ENCODE data around the gene MRTFB. TPM values are rescaled to one million over a fixed set of nuclear protein-coding genes. Genes with fewer than 3 reads are reported as not detected.
A peak's percentile ranks its signal among the peaks of the same experiment; 100 is the strongest.

Gene MRTFB
- total and polyA plus RNA-seq, 2 of the 13 experiments (the other 11 are each of a cell fraction or from before 2014, with no cell fraction given), result 11.4 to 14.0 TPM

- 0 out of 2 replicates have a peak, but pooled peaks have one; percentile 21 for TF ChIP-seq PPARG (CRISPR knock-in tag; conservative IDR thresholded peaks at IDR 0.05)
- TF ChIP-seq, protein P1, sequence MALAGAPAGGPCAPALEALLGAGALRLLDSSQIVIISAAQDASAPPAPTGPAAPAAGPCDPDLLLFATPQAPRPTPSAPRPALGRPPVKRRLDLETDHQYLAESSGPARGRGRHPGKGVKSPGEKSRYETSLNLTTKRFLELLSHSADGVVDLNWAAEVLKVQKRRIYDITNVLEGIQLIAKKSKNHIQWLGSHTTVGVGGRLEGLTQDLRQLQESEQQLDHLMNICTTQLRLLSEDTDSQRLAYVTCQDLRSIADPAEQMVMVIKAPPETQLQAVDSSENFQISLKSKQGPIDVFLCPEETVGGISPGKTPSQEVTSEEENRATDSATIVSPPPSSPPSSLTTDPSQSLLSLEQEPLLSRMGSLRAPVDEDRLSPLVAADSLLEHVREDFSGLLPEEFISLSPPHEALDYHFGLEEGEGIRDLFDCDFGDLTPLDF (CRISPR knock-in tag; IDR thresholded peaks at IDR 0.05), result peak; percentile 45; the same call in 1 of the 2 replicates
- TF ChIP-seq POLR2A (IDR thresholded peaks at IDR 0.05; ENCODE audit: insufficient read depth in 1 of 2, low read depth in 2 of 2, low read length in 2 of 2), result no peak
- TF ChIP-seq, protein P2, sequence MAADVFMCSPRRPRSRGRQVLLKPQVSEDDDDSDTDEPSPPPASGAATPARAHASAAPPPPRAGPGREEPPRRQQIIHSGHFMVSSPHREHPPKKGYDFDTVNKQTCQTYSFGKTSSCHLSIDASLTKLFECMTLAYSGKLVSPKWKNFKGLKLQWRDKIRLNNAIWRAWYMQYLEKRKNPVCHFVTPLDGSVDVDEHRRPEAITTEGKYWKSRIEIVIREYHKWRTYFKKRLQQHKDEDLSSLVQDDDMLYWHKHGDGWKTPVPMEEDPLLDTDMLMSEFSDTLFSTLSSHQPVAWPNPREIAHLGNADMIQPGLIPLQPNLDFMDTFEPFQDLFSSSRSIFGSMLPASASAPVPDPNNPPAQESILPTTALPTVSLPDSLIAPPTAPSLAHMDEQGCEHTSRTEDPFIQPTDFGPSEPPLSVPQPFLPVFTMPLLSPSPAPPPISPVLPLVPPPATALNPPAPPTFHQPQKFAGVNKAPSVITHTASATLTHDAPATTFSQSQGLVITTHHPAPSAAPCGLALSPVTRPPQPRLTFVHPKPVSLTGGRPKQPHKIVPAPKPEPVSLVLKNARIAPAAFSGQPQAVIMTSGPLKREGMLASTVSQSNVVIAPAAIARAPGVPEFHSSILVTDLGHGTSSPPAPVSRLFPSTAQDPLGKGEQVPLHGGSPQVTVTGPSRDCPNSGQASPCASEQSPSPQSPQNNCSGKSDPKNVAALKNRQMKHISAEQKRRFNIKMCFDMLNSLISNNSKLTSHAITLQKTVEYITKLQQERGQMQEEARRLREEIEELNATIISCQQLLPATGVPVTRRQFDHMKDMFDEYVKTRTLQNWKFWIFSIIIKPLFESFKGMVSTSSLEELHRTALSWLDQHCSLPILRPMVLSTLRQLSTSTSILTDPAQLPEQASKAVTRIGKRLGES (CRISPR knock-in tag; IDR thresholded peaks at IDR 0.05; ENCODE audit: borderline replicate concordance), result no peak
- peak; percentile 38; the same call in 1 of the 2 replicates for TF ChIP-seq ERF (CRISPR knock-in tag; IDR thresholded peaks at IDR 0.05)
- peak; percentile 59; the same call in 1 of the 2 replicates for TF ChIP-seq HOXA5 (CRISPR knock-in tag; IDR thresholded peaks at IDR 0.05)
- no peak for TF ChIP-seq AGO1 (IDR thresholded peaks at IDR 0.05; ENCODE audit: low read depth, low read length, poor library complexity, severe bottlenecking)
- TF ChIP-seq, protein P3, sequence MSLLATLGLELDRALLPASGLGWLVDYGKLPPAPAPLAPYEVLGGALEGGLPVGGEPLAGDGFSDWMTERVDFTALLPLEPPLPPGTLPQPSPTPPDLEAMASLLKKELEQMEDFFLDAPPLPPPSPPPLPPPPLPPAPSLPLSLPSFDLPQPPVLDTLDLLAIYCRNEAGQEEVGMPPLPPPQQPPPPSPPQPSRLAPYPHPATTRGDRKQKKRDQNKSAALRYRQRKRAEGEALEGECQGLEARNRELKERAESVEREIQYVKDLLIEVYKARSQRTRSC (CRISPR knock-in tag; IDR thresholded peaks at IDR 0.05; ENCODE audit: low read depth), result no peak
- no peak for TF ChIP-seq KLF9 (CRISPR knock-in tag; IDR thresholded peaks at IDR 0.05; ENCODE audit: low read depth)
- TF ChIP-seq RNF2 (conservative IDR thresholded peaks at IDR 0.05; ENCODE audit: low read depth), result no peak
- no peak for TF ChIP-seq ZNF691 (CRISPR knock-in tag; IDR thresholded peaks at IDR 0.05; ENCODE audit: borderline replicate concordance, low read depth)
- TF ChIP-seq, protein P4, sequence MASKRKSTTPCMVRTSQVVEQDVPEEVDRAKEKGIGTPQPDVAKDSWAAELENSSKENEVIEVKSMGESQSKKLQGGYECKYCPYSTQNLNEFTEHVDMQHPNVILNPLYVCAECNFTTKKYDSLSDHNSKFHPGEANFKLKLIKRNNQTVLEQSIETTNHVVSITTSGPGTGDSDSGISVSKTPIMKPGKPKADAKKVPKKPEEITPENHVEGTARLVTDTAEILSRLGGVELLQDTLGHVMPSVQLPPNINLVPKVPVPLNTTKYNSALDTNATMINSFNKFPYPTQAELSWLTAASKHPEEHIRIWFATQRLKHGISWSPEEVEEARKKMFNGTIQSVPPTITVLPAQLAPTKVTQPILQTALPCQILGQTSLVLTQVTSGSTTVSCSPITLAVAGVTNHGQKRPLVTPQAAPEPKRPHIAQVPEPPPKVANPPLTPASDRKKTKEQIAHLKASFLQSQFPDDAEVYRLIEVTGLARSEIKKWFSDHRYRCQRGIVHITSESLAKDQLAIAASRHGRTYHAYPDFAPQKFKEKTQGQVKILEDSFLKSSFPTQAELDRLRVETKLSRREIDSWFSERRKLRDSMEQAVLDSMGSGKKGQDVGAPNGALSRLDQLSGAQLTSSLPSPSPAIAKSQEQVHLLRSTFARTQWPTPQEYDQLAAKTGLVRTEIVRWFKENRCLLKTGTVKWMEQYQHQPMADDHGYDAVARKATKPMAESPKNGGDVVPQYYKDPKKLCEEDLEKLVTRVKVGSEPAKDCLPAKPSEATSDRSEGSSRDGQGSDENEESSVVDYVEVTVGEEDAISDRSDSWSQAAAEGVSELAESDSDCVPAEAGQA (IDR thresholded peaks at IDR 0.05; ENCODE audit: low read depth), result no peak
- TF ChIP-seq, protein P4 (CRISPR knock-in tag; IDR thresholded peaks at IDR 0.05; ENCODE audit: borderline replicate concordance), result 0 out of 2 replicates have a peak, but pooled peaks have one; percentile 50
Observed at GRCh38 chr16:14249291-14250032, 178.3 kb downstream of the MRTFB start (continued).

Measured in HepG2 (cell line).